Fibroblast of villous mesenchyme (primary cell): Measurements from ENCODE around the gene RASGEF1C. TPM values are rescaled to one million over a fixed set of nuclear protein-coding genes. Genes with fewer than 3 reads are reported as not detected.

ENCODE experiments used
- DNase-seq: peaks from one replicate; pipeline ENCODE4 v3.0.0-alpha.2; 2010; ENCODE audit warnings: low read depth
- H3K4me3 ChIP-seq: 2 replicates; pipeline ENCODE4 v1.5.1; 2011; ENCODE audit warnings: low read depth, mild to moderate bottlenecking, low read length
- total RNA-seq: library from RNA; depleted of rRNA; stranded (reverse); fragments of >200 nt; gene quantifications from 2 replicates; pipeline ENCODE4 v1.2.3, GENCODE V29; 2012
- TF ChIP-seq, protein P1 (sequence below): IDR thresholded peaks from 2 replicates; pipeline ENCODE4 v1.5.1; 2012; ENCODE audit warnings: low read depth, mild to moderate bottlenecking, low read length; ENCODE audit not compliant: insufficient read depth

Gene RASGEF1C
- total RNA-seq, 1 donor = not detected

DNA sequence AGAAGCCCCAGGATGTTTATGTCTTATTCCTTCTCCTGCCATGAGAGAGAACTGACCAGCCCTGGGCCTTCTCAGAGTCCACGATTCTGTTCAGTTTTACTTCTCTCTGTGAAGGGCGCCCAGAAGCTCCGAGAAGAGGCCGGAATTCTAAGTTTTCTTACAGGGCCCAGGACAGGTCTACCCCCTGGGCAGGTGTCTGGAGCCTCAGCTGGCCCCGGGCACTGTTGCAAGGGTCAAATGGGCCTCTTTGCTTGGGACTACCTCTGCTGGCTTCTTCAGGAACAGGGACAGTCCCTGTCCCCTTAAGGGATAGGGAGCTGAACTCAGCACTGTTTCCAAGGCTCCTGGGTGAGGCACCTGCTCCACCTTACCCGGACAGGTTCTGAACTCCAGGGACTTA lies 55.0 kb downstream of the RASGEF1C start:
- TF ChIP-seq, protein P1, sequence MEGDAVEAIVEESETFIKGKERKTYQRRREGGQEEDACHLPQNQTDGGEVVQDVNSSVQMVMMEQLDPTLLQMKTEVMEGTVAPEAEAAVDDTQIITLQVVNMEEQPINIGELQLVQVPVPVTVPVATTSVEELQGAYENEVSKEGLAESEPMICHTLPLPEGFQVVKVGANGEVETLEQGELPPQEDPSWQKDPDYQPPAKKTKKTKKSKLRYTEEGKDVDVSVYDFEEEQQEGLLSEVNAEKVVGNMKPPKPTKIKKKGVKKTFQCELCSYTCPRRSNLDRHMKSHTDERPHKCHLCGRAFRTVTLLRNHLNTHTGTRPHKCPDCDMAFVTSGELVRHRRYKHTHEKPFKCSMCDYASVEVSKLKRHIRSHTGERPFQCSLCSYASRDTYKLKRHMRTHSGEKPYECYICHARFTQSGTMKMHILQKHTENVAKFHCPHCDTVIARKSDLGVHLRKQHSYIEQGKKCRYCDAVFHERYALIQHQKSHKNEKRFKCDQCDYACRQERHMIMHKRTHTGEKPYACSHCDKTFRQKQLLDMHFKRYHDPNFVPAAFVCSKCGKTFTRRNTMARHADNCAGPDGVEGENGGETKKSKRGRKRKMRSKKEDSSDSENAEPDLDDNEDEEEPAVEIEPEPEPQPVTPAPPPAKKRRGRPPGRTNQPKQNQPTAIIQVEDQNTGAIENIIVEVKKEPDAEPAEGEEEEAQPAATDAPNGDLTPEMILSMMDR = no peak

DNA sequence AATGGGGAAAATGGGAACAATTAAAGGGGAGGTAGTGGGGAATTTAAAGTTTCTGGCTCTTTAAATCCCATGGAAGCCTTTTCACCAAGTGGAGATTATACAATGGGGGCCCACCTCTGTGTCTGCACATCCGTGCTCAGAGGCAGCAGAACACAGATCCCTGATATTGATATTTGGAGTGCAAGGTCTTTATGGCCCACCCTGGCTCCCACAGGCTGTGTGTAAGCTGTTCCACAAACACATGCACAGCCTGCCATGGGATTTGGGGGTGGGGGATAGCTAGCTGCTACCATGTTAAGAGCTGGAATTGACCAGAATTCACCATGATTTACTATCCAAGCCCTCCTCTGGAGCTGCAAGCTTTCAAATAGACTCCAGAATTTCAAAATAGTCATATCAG lies 55.9 kb downstream of the RASGEF1C start:
- TF ChIP-seq, protein P1 = no peak
- no peak overlapping the region for H3K4me3 ChIP-seq
- no peak for DNase-seq

More for the DNA sequence above, 55.0 kb downstream of the RASGEF1C start:
- no peak for DNase-seq
- no peak overlapping the region for H3K4me3 ChIP-seq

DNA sequence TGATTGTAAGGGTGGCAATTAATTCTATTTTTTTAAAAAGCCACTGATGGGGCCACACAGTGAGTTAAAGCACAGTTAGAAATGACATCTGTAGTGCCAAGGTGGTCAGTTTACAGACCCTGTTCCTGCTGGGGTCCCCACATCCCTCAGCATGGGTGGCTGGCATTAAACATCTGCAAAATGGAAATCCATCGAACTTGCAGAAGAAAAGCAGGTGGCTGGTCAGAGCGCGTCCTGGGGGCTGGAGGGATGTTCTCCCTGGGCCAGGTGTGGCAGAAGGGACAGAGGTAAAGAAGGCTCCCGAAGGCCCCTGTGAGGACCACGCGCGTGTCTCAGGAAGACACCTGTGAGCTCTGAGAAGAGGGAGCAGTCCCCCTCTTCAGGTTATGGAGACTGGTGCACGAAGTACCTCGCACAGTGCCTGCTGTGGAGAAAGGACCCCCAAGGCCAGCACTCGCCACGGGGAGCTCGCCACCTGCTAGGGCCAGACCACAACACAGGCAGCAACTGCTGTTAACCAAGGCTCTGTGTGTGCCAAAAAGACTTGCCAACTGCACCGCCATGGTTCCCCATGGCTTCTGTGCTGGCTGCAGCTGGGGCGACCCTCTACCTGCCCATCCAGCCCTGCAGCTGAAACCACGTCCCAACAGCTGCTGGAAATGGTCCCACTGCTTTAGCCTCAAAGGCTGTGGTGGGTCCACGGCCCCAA lies 65.2 kb downstream of the RASGEF1C start:
- TF ChIP-seq, protein P1 = no peak
- H3K4me3 ChIP-seq = no peak overlapping the region
- no peak for DNase-seq

DNA sequence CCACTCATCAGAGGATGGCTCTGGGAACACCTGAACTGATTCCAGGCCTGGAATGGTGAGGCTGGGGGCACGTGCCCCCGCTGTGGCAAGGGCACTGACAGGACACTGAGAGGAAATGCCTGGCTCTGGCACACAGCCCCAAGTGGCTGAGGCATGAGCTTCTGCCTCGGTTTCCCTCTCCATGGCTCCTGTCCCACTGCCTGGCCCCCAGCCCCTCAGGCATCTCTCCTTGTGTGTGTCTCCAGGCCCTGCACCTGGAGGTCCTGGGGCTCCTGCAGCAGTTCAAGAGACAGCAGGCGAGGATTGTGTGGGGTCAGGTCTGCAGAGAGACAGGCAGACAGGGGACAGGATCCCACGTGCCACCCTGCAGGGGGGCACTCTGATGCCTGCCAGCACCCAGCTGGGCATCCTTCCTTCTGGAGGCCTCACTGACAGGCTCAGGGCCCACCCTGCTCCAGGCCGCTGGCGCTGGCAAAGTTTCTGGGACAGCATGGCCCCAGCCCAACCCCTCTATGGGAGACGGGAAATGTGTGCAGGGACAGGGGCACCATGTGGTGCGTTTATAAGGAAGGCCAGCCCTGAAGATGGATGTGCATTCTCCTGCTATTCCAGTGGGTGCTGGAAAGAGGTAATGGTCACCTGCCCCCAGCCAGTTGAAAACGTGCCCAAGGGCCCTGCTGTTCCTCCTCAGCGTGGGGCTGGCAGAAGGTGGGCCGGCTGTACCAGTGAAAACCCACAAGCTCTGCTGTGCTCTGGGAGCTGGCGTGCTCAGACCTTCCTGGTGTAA lies 66.0 kb downstream of the RASGEF1C start:
- TF ChIP-seq, protein P1 = no peak
- DNase-seq = no peak
- H3K4me3 ChIP-seq = no peak overlapping the region

DNA sequence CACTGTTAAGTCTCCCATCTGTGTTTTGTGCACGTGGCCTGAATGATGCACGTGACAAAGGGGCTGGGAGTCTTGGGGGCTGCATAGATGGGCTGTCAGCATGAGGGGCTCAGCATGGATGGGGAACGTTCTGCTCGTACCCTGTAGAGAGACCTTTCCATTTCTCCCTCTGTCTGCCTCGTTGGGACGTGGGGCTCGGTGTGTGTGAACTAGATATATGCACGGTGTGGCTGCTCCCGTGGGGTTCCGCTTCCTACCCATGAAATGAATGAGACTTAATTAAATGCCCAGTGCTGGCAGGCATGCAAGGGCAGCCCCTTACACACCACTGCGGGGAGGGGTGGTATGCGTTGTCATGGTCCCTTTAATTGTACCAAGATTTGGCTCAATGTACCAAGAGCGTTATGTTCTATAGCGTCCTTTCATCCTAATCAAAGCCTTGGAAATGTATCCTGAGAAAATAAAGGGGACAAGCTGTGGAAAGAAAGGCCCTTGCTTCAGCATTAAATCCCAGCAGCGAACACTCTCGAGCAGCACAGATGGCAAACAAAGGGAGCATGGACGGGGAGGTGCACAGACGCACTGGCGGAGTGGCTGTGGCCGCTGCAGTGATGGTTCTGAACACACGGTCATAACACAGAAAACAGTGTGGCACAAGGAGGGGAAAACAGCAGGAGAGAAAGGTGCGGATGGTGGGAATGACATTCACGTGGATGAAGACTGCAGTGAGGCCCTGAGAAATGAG lies 66.8 kb downstream of the RASGEF1C start:
- TF ChIP-seq, protein P1 = no peak
- no peak overlapping the region for H3K4me3 ChIP-seq
- DNase-seq = no peak

DNA sequence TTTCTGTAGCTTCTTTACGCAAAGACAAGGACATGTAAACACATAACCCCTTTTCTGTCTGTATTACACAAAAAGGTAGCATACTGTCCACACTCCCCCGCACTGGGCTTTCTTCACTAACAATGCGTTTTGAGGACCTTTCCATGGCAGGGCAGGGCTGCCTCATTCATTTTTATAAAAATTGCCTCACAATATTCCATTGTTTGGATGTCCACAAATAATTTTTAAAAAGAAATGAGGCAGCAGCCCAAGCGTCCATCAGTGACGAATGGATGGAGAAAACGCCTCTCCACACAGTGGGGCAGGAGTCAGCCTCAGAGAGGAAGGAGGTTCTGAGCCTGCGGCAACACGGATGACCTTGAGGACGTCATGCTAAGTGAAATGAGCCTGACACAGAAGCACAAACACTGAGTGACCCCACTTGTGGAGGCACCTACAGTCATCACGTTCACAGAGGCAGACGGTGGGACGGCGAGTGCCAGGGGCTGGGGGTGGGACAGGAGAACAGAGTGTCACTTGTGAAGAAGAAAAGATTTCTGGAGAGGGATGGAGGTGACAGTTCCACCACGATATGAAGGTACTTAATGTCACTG lies 67.8 kb downstream of the RASGEF1C start:
- DNase-seq = no peak
- no peak overlapping the region for H3K4me3 ChIP-seq
- TF ChIP-seq, protein P1 = no peak
